Astrocyte (in vitro differentiated cells and primary cell): ENCODE data around the gene RXRB. TPM values are rescaled to one million over a fixed set of nuclear protein-coding genes. Genes with fewer than 3 reads are reported as not detected.

Source experiments
- DNase-seq: peaks from one replicate; pipeline ENCODE4 v3.0.0-alpha.2; 2010; ENCODE audit warnings: low read depth
- FAIRE-seq: peaks from 2 replicates; lab custom pipeline; 2011; peaks lifted over from hg19 to GRCh38; lab: Jason Lieb, UNC
- H2AFZ ChIP-seq: 2 replicates; pipeline ENCODE4 v1.6.0; 2012; ENCODE audit warnings: low read depth, low read length, inconsistent platforms
- H3K27ac ChIP-seq: 2 replicates; pipeline ENCODE4 v1.5.1; 2011; ENCODE audit warnings: low read depth, low read length, inconsistent platforms
- H3K27me3 ChIP-seq: 2 replicates; pipeline ENCODE4 v1.6.0; 2011; ENCODE audit warnings: low read length, inconsistent platforms; ENCODE audit not compliant: insufficient read depth
- H3K36me3 ChIP-seq: 2 replicates; pipeline ENCODE4 v1.5.1; 2011; ENCODE audit warnings: low read length, inconsistent platforms; ENCODE audit not compliant: insufficient read depth
- H3K4me1 ChIP-seq: 2 replicates; pipeline ENCODE4 v1.5.1; 2011; ENCODE audit warnings: low read length, inconsistent platforms; ENCODE audit not compliant: insufficient read depth
- H3K4me2 ChIP-seq: 2 replicates; pipeline ENCODE4 v1.6.0; 2012; ENCODE audit warnings: low read length, inconsistent platforms
- H3K4me3 ChIP-seq: 2 replicates; pipeline ENCODE4 v1.5.1; 2011; ENCODE audit warnings: low read depth, mild to moderate bottlenecking, low read length, inconsistent platforms; ENCODE audit not compliant: insufficient read depth
- H3K79me2 ChIP-seq: 2 replicates; pipeline ENCODE4 v1.6.0; 2012; ENCODE audit warnings: mild to moderate bottlenecking, low read length, inconsistent platforms; ENCODE audit not compliant: insufficient read depth
- H3K9ac ChIP-seq: 2 replicates; pipeline ENCODE4 v1.6.0; 2012; ENCODE audit warnings: mild to moderate bottlenecking, low read length, inconsistent platforms
- H3K9me3 ChIP-seq: 2 replicates; pipeline ENCODE4 v1.5.1; 2012; ENCODE audit warnings: low read depth, mild to moderate bottlenecking, low read length, inconsistent platforms; ENCODE audit not compliant: insufficient read depth
- H4K20me1 ChIP-seq: 2 replicates; pipeline ENCODE4 v1.6.0; 2012; ENCODE audit warnings: low read length, inconsistent platforms; ENCODE audit not compliant: insufficient read depth
- H3K27ac Mint-ChIP-seq: one replicate; pipeline ENCODE4 v1.8.0; 2021; ENCODE audit warnings: mild to moderate bottlenecking, mixed read lengths; ENCODE audit not compliant: unreplicated experiment
- H3K27me3 Mint-ChIP-seq: one replicate; pipeline ENCODE4 v1.8.0; 2021; ENCODE audit warnings: low read depth, mixed read lengths; ENCODE audit not compliant: unreplicated experiment
- H3K36me3 Mint-ChIP-seq: one replicate; pipeline ENCODE4 v1.8.0; 2021; ENCODE audit warnings: low read depth, mixed read lengths; ENCODE audit not compliant: unreplicated experiment
- H3K4me1 Mint-ChIP-seq: one replicate; pipeline ENCODE4 v1.8.0; 2021; ENCODE audit warnings: low read depth, mixed read lengths; ENCODE audit not compliant: unreplicated experiment
- H3K4me3 Mint-ChIP-seq: one replicate; pipeline ENCODE4 v1.8.0; 2021; ENCODE audit warnings: mild to moderate bottlenecking, moderate library complexity, mixed read lengths; ENCODE audit not compliant: unreplicated experiment
- H3K9me3 Mint-ChIP-seq: one replicate; pipeline ENCODE4 v1.8.0; 2021; ENCODE audit warnings: mild to moderate bottlenecking, mixed read lengths; ENCODE audit not compliant: unreplicated experiment
- CTCF ChIP-seq: IDR thresholded peaks from 2 replicates; pipeline ENCODE4 v1.5.1; 2011; ENCODE audit warnings: low read depth, mild to moderate bottlenecking, inconsistent platforms, low read length, moderate library complexity; ENCODE audit not compliant: insufficient read depth
- EZH2 ChIP-seq: IDR thresholded peaks from 2 replicates; pipeline ENCODE4 v1.6.1; 2012; ENCODE audit warnings: mild to moderate bottlenecking, low read length, inconsistent platforms; ENCODE audit not compliant: insufficient read depth
- total RNA-seq: library from RNA; stranded (reverse); gene quantifications from 2 replicates; pipeline ENCODE4 v1.2.1, GENCODE V29; 2021

RXRB gene
- total RNA-seq, 1 donor from 2014 or later, result 34.0 TPM

- TF ChIP-seq CTCF, result no peak
- no peak for TF ChIP-seq EZH2
- peaks cover 23% of the 10 kb centered on the region for H3K4me1 ChIP-seq
- Mint-ChIP-seq H3K4me1 (peaks cover 29% of the 10 kb centered on the region), H3K27me3 (no peaks in the 10 kb centered on the region), H3K36me3 (peaks cover 40% of the 10 kb centered on the region), H3K9me3 (no peaks in the 10 kb centered on the region), H3K27ac (peak overlapping the region; percentile 54), H3K4me3 (peak overlapping the region; percentile 91)
- H2AFZ ChIP-seq, result no peak overlapping the region
- peaks cover 61% of the 10 kb centered on the region for H3K79me2 ChIP-seq
- peak overlapping the region; percentile 13 for H3K9ac ChIP-seq
- H3K36me3 ChIP-seq, result peaks cover 48% of the 10 kb centered on the region
- H3K4me3 ChIP-seq, result no peak overlapping the region
- peak overlapping the region; percentile 96 for H3K4me2 ChIP-seq
- H3K27me3 ChIP-seq, result no peaks in the 10 kb centered on the region
- DNase-seq (no peak), FAIRE-seq (no peak)
- H3K9me3 ChIP-seq, result no peaks in the 10 kb centered on the region
- H4K20me1 ChIP-seq, result peaks cover 82% of the 10 kb centered on the region
- no peak overlapping the region for H3K27ac ChIP-seq
Measured at GRCh38 chr6:33198159-33198852, 2.2 kb downstream of the RXRB start.

GRCh38 chr6:33197431-33198048, 2.9 kb downstream of the RXRB start:
- peaks cover 32% of the 10 kb centered on the region for H3K36me3 Mint-ChIP-seq
- H3K79me2 ChIP-seq, result peaks cover 53% of the 10 kb centered on the region

More at GRCh38 chr6:33197431-33198048, 2.9 kb downstream of the RXRB start:
- peaks cover 74% of the 10 kb centered on the region for H4K20me1 ChIP-seq
- Mint-ChIP-seq H3K27ac (peak overlapping the region; percentile 30), H3K4me1 (peaks cover 23% of the 10 kb centered on the region), H3K27me3 (peaks cover 2% of the 10 kb centered on the region), H3K9me3 (no peaks in the 10 kb centered on the region), H3K4me3 (peak overlapping the region; percentile 34)
- peak; percentile 48 for DNase-seq
- no peak for FAIRE-seq
- H3K27ac ChIP-seq, result no peak overlapping the region
- H3K27me3 ChIP-seq, result no peaks in the 10 kb centered on the region
- H2AFZ ChIP-seq, result no peak overlapping the region
- peaks cover 41% of the 10 kb centered on the region for H3K36me3 ChIP-seq
- peak overlapping the region; percentile 96 for H3K4me2 ChIP-seq
- no peaks in the 10 kb centered on the region for H3K9me3 ChIP-seq
- H3K4me3 ChIP-seq, result no peak overlapping the region
- H3K4me1 ChIP-seq, result peaks cover 19% of the 10 kb centered on the region
- H3K9ac ChIP-seq, result peak overlapping the region; percentile 13
- TF ChIP-seq CTCF (peak; percentile 78), EZH2 (no peak)
